ENCODE results near the gene PDE4B.

Gene PDE4B

GRCh38 chr1:66143651-66144050 lies 351.0 kb downstream of the PDE4B start:
- no peak for DNase-seq

GRCh38 chr1:66147226-66147835 lies 354.6 kb downstream of the PDE4B start:
- no peak for DNase-seq

- DNase-seq, result no peak
Measured at GRCh38 chr1:66152034-66152433, 359.3 kb downstream of the PDE4B start.

- no peak for DNase-seq
Measured at GRCh38 chr1:66154394-66154793, 361.7 kb downstream of the PDE4B start.

GRCh38 chr1:66156144-66156543 lies 363.4 kb downstream of the PDE4B start:
- DNase-seq, result no peak

GRCh38 chr1:66159800-66160199 lies 367.1 kb downstream of the PDE4B start:
- DNase-seq, result no peak

GRCh38 chr1:66160719-66161118 lies 368.0 kb downstream of the PDE4B start:
- DNase-seq, result no peak

- DNase-seq, result no peak
Measured at GRCh38 chr1:66166753-66167152, 374.1 kb downstream of the PDE4B start.

GRCh38 chr1:66167267-66167666 lies 374.6 kb downstream of the PDE4B start:
- no peak for DNase-seq

- DNase-seq, result no peak
Measured at GRCh38 chr1:66168467-66168887, 375.8 kb downstream of the PDE4B start.

- no peak for DNase-seq
Measured at GRCh38 chr1:66168948-66169671, 376.4 kb downstream of the PDE4B start.

- no peak for DNase-seq
Measured at GRCh38 chr1:66172272-66172671, 379.6 kb downstream of the PDE4B start.

- no peak for DNase-seq
Measured at GRCh38 chr1:66175098-66175497, 382.4 kb downstream of the PDE4B start.

GRCh38 chr1:66175581-66175980 lies 382.9 kb downstream of the PDE4B start:
- no peak for DNase-seq

GRCh38 chr1:66176012-66176715 lies 383.5 kb downstream of the PDE4B start:
- no peak for DNase-seq

GRCh38 chr1:66176832-66177231 lies 384.1 kb downstream of the PDE4B start:
- DNase-seq, result no peak

GRCh38 chr1:66177510-66177909 lies 384.8 kb downstream of the PDE4B start:
- no peak for DNase-seq

GRCh38 chr1:66182026-66182425 lies 389.3 kb downstream of the PDE4B start:
- no peak for DNase-seq

GRCh38 chr1:66182551-66183178 lies 390.0 kb downstream of the PDE4B start:
- peak; percentile 3 to 17 for DNase-seq

GRCh38 chr1:66183400-66183799 lies 390.7 kb downstream of the PDE4B start:
- DNase-seq, result no peak

- DNase-seq, result no peak
Measured at GRCh38 chr1:66197120-66197519, 404.4 kb downstream of the PDE4B start.

GRCh38 chr1:66197785-66198184 lies 405.1 kb downstream of the PDE4B start:
- no peak for DNase-seq

GRCh38 chr1:66206563-66207144 lies 414.0 kb downstream of the PDE4B start:
- DNase-seq, result no peak
